ENCODE data around the gene ACBD5. TPM values are rescaled to one million over a fixed set of nuclear protein-coding genes. Genes with fewer than 3 reads are reported as not detected.
"Not testable (repeated sequence)": the region's sequence is repeated elsewhere in the genome, so short reads cannot be mapped to it uniquely, and the experiment has no call there.

The ACBD5 gene
- total RNA-seq: 10 to 100 TPM; 10.4 to 11.5 TPM

GRCh38 chr10:27240212-27241009 lies at the start of gene ACBD5:
Gene ACBD5, minus strand, starts transcription at chr10:27240797. Its CDS starts 109 bp downstream, at chr10:27240688.
- intact Hi-C loops (cut with DNase I): no loop called here
- Histone ChIP-seq H3K27ac (peak within 1 kb of the TSS; percentile 96 to 99 (median 97)), H3K4me3 (peak within 1 kb of the TSS; percentile 59 to 66), H3K9me3 (no peaks in the 10 kb centered on the region), H3K36me3 (replicated peaks in 1 of 2; ENCODE audit: insufficient read depth in 1 of 2, low read depth in 2 of 2) (no peaks in the 10 kb centered on the region), H3K4me1 (peaks cover 30% of the 10 kb centered on the region), H3K27me3 (no peaks in the 10 kb centered on the region)
- WGBS, 2 donors: 0% methylated on average over 20 to 42 of the region's 64 CpGs
- peak; percentile 63 for ATAC-seq
- DNase-seq: peak; percentile 93 to 96 (median 96)
- TF ChIP-seq, protein P1, sequence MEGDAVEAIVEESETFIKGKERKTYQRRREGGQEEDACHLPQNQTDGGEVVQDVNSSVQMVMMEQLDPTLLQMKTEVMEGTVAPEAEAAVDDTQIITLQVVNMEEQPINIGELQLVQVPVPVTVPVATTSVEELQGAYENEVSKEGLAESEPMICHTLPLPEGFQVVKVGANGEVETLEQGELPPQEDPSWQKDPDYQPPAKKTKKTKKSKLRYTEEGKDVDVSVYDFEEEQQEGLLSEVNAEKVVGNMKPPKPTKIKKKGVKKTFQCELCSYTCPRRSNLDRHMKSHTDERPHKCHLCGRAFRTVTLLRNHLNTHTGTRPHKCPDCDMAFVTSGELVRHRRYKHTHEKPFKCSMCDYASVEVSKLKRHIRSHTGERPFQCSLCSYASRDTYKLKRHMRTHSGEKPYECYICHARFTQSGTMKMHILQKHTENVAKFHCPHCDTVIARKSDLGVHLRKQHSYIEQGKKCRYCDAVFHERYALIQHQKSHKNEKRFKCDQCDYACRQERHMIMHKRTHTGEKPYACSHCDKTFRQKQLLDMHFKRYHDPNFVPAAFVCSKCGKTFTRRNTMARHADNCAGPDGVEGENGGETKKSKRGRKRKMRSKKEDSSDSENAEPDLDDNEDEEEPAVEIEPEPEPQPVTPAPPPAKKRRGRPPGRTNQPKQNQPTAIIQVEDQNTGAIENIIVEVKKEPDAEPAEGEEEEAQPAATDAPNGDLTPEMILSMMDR (IDR thresholded peaks at IDR 0.05): no peak
- TF ChIP-seq POLR2A (IDR thresholded peaks at IDR 0.05): peak; percentile 77 to 95 (median 93)

DNA sequence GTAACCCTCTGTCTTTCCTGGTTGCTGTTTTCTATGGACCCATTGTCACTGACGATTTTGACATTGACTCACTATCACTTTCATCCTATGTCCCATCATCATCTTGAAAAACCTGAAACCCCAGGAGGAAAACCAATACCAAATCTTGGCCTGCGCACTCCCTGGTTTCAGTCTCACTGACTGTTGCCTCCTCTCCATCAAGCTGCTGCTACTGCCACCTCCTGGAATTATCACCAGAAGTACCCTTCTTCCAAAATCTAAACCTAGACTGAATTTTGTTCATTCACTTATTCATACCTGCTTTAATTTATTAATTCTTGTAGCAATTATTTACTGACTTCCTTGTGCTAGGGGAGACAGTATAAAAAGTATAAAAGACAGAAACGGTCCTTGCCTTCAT lies 44.5 kb upstream of the ACBD5 start:
- Histone ChIP-seq H3K27ac (no peak overlapping the region), H3K4me1 (no peaks in the 10 kb centered on the region), H3K36me3 (replicated peaks in 1 of 2; ENCODE audit: insufficient read depth in 1 of 2, low read depth in 2 of 2) (no peaks in the 10 kb centered on the region), H3K4me3 (no peak overlapping the region), H3K27me3 (no peaks in the 10 kb centered on the region), H3K9me3 (no peaks in the 10 kb centered on the region)
- DNase-seq (peak in 3 of 4 donors; percentile 15 to 19 (median 17)), ATAC-seq (no peak)
- intact Hi-C loops (cut with DNase I): no loop called here
- no peak for TF ChIP-seq POLR2A (IDR thresholded peaks at IDR 0.05)
- TF ChIP-seq, protein P1 (IDR thresholded peaks at IDR 0.05): peak in 4 of 7 experiments; percentile 18 to 41 (median 30)
- WGBS, 2 donors: 29 to 44% methylated on average over 3 of the region's 3 CpGs

- Histone ChIP-seq H3K27me3 (no peaks in the 10 kb centered on the region), H3K36me3 (replicated peaks in 1 of 2; ENCODE audit: insufficient read depth in 1 of 2, low read depth in 2 of 2) (no peaks in the 10 kb centered on the region), H3K4me1 (no peaks in the 10 kb centered on the region), H3K4me3 (no peak overlapping the region), H3K27ac (no peak overlapping the region), H3K9me3 (no peaks in the 10 kb centered on the region)
- ATAC-seq (no peak), DNase-seq (no peak)
- intact Hi-C loops (cut with DNase I): no loop called here
- TF ChIP-seq, protein P1 (IDR thresholded peaks at IDR 0.05): no peak
- TF ChIP-seq POLR2A (IDR thresholded peaks at IDR 0.05): no peak
Measured at GRCh38 chr10:27276581-27276980, 36.0 kb upstream of the ACBD5 start.

DNA sequence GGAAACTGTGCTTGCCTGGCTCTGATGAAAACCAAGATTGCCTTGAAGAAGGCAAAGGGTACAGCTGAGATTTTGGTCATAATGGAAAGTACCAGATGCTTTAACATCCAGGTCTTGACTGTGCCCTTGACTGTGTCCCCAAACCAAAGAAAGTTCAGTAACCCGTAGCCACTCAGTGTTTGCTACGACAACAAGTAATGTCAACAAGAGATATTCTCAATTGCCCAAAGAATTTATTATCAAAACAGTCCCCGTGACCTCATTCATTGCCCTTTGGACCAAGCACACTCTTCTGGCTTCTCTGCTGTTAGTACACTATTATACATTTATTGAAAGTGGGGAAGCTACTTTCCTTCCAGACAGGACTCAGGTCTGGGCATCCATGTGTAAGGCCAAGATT lies 25.4 kb upstream of the ACBD5 start:
- H3K27ac ChIP-seq; H3K9me3 ChIP-seq; H3K36me3 ChIP-seq (replicated peaks in 1 of 2; ENCODE audit: insufficient read depth in 1 of 2, low read depth in 2 of 2); H3K27me3 ChIP-seq; DNase-seq; H3K4me3 ChIP-seq; intact Hi-C loops (cut with DNase I); ATAC-seq; H3K4me1 ChIP-seq: not testable (repeated sequence)
- 51 to 60% methylated on average over 3 of the region's 3 CpGs for WGBS, 2 donors

- 85 to 86% methylated on average over 7 of the region's 7 CpGs for WGBS, 2 donors
- intact Hi-C loops (cut with DNase I); H3K36me3 ChIP-seq (replicated peaks in 1 of 2; ENCODE audit: insufficient read depth in 1 of 2, low read depth in 2 of 2); DNase-seq; H3K4me3 ChIP-seq; ATAC-seq; H3K9me3 ChIP-seq; H3K27ac ChIP-seq: not testable (repeated sequence)
- Histone ChIP-seq H3K4me1 (peaks cover 11% of the 10 kb centered on the region), H3K27me3 (peaks cover 0 to 13% of the 10 kb centered on the region in 2 donors)
Measured at GRCh38 chr10:27262788-27263187, 22.2 kb upstream of the ACBD5 start.

Measured in body of pancreas (tissue), 4 donors.